ENCODE results near the gene CHRNG. TPM values are rescaled to one million over a fixed set of nuclear protein-coding genes. Genes with fewer than 3 reads are reported as not detected.

The CHRNG gene
- total RNA-seq, 2 experiments from 2014 or later: not detected

GRCh38 chr2:232497348-232497747 is 42.1 kb upstream of the CHRNG start:
- H3K27ac Mint-ChIP-seq: no peak overlapping the region
- H3K27me3 Mint-ChIP-seq: peaks cover 4% of the 10 kb centered on the region
- ATAC-seq (no peak), DNase-seq (no peak)
- ChIA-PET POLR2A (no interaction called here), CTCF (no interaction called here)
- H3K36me3 Mint-ChIP-seq (ENCODE audit: low read depth): no peaks in the 10 kb centered on the region
- intact Hi-C loops (cut with DNase I, micrococcal nuclease): no loop called here
- H3K9me3 Mint-ChIP-seq (ENCODE audit: low read depth): no peaks in the 10 kb centered on the region
- peaks cover under 1% of the 10 kb centered on the region for H3K4me1 Mint-ChIP-seq
- H3K4me3 Mint-ChIP-seq: no peak overlapping the region

DNA sequence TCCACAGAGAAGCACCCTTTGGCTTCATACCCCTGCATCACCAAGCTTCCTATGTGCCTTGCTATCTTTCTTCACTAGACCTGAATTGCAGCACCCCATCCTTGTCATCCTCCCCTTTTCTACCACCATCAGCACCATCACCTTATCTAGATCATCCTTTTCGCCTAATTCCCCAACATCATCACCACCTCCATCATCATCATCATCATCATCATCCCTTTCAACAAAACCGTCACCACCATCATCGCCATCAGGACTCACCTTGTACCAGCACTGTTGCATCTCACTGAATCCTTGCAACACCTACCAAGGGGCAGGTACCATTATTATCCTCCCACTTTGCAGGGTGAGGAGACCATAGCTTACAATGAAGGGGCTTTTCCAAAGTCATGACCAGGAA is 41.0 kb upstream of the CHRNG start:
- H3K27ac Mint-ChIP-seq: no peak overlapping the region
- ATAC-seq (no peak), DNase-seq (no peak)
- intact Hi-C loops (cut with DNase I, micrococcal nuclease): no loop called here
- H3K27me3 Mint-ChIP-seq: peaks cover 7% of the 10 kb centered on the region
- H3K4me1 Mint-ChIP-seq: peaks cover 4% of the 10 kb centered on the region
- H3K36me3 Mint-ChIP-seq (ENCODE audit: low read depth): no peaks in the 10 kb centered on the region
- H3K4me3 Mint-ChIP-seq: no peak overlapping the region
- H3K9me3 Mint-ChIP-seq (ENCODE audit: low read depth): no peaks in the 10 kb centered on the region
- CTCF ChIA-PET: interaction anchor here (0.8 kb wide), 1 partner anchor 25 kb away, joined by 3 read pairs; no protein-coding TSS in a partner anchor
- POLR2A ChIA-PET: no interaction called here

DNA sequence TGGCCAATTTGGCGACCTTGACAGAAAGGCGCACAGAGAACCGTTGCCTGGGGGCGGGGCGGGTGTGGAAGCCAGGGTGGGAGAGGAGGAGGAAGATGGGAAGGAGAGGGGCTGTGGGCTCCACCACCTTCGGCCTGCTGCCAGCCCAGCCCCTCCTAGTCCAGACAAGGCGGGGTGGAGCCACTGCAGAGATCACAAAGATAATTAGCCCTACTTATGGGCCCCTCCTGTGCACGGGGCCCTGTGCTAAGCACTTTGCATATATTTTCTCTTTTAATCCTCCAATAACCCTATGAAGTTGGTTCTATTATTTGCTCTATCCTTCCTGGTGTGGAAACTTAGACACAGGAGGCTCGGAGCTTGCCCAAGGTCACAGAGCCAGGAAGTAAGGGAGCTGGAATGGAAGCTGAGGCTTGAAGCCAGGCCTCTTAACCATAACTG is 38.1 kb upstream of the CHRNG start:
- intact Hi-C loops (cut with DNase I, micrococcal nuclease): no loop called here
- Mint-ChIP-seq H3K4me3 (no peak overlapping the region), H3K27me3 (peaks cover 25% of the 10 kb centered on the region), H3K9me3 (ENCODE audit: low read depth) (no peaks in the 10 kb centered on the region), H3K4me1 (peaks cover 10% of the 10 kb centered on the region), H3K27ac (no peak overlapping the region), H3K36me3 (ENCODE audit: low read depth) (no peaks in the 10 kb centered on the region)
- ChIA-PET CTCF (interaction anchor here (1.2 to 2.4 kb wide), 2 partner anchors 23 to 54 kb away, joined by 3 to 7 read pairs; no protein-coding TSS in a partner anchor), POLR2A (no interaction called here)
- ATAC-seq (no peak), DNase-seq (no peak)

DNA sequence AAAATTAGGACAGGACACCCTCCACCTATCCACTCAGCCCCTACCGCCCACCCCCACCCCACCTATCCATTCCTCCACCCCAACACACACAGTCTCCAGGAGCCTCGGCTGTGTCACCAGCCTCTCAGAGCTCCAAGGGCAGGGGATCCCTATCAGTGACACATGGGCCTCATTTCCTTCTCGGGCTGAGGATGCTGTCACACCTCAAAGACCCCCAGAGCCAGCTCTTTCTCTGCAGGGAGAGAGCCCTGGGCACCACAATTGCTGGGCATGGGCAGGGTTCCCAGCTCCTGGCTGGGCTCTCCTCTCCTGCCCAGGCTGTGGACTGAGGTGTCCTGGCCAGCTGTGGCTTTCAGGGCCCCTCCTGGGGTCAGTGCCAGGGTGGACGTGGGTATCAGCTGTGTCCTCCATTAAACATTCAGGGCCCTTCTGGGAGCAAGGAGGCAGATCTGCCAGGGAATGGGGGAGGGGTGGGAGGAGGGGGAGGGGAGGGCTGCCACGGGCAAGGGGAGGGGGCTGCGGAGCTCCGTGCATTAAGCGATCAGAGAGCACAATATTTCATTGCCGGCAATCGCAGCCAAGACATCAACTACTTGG is 37.6 kb upstream of the CHRNG start:
- H3K4me1 Mint-ChIP-seq: peaks cover 10% of the 10 kb centered on the region
- no peak overlapping the region for H3K27ac Mint-ChIP-seq
- no peak overlapping the region for H3K4me3 Mint-ChIP-seq
- peaks cover 25% of the 10 kb centered on the region for H3K27me3 Mint-ChIP-seq
- H3K36me3 Mint-ChIP-seq (ENCODE audit: low read depth): no peaks in the 10 kb centered on the region
- ChIA-PET POLR2A (no interaction called here), CTCF (interaction anchor here (0.5 to 2.4 kb wide), 3 partner anchors 22 to 739 kb away, joined by 3 to 7 read pairs (median 3); no protein-coding TSS in a partner anchor)
- no peak for DNase-seq
- no peaks in the 10 kb centered on the region for H3K9me3 Mint-ChIP-seq (ENCODE audit: low read depth)
- ATAC-seq: no peak
- intact Hi-C loops (cut with DNase I, micrococcal nuclease): no loop called here

GRCh38 chr2:232502511-232502910 is 37.0 kb upstream of the CHRNG start:
- Mint-ChIP-seq H3K36me3 (ENCODE audit: low read depth) (no peaks in the 10 kb centered on the region), H3K27me3 (peaks cover 25% of the 10 kb centered on the region), H3K4me3 (peak overlapping the region; percentile 64), H3K9me3 (ENCODE audit: low read depth) (no peaks in the 10 kb centered on the region), H3K27ac (peak overlapping the region; percentile 42), H3K4me1 (peaks cover 10% of the 10 kb centered on the region)
- ATAC-seq (peak; percentile 54), DNase-seq (peak; percentile 56)
- POLR2A ChIA-PET: no interaction called here
- intact Hi-C loops (cut with DNase I, micrococcal nuclease): no loop called here
- CTCF ChIA-PET: interaction anchor here (0.5 kb wide), 1 partner anchor 738 kb away, joined by 3 read pairs; no protein-coding TSS in a partner anchor

- Mint-ChIP-seq H3K4me1 (peaks cover 10% of the 10 kb centered on the region), H3K4me3 (peak overlapping the region; percentile 64), H3K27ac (no peak overlapping the region), H3K27me3 (peaks cover 25% of the 10 kb centered on the region), H3K36me3 (ENCODE audit: low read depth) (no peaks in the 10 kb centered on the region), H3K9me3 (ENCODE audit: low read depth) (no peaks in the 10 kb centered on the region)
- intact Hi-C loops (cut with DNase I, micrococcal nuclease): loop anchor here in 1 of 2 experiments (1.0 kb wide), 1 partner anchor 19 kb away; no protein-coding TSS in a partner anchor
- peak; percentile 66 for DNase-seq
- ChIA-PET CTCF (no interaction called here), POLR2A (no interaction called here)
- ATAC-seq: peak; percentile 62
These were observed 36.3 kb upstream of the CHRNG start for GRCh38 chr2:232502911-232503808.

DNA sequence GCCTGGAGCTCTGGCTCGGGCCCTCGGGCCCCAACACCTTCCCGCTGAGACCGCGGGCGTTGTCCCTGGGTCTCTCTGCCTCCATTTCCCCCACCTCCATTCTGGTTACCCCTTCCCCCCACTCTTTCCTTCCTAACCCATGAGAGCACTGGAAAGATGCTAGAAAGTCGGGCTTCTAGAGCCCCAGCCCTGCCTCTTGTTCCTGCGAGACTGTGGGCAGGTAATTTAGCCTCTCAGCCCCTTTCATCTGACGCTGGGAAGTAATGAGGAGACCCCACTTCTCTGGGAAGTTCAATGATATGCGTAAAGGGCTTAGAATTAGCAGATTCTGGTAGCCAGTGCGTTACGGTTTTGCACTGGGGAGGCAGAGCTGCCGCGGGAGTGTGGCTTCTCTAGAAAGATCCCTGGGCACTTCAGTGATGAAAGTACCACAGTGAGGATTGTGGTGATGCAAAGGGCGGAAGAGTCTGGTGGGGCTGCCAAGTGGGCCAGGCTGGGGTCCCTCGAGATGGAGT is 35.6 kb upstream of the CHRNG start:
- H3K4me3 Mint-ChIP-seq: peak overlapping the region; percentile 38

GRCh38 chr2:232504438-232504837 is 35.1 kb upstream of the CHRNG start:
- ChIA-PET POLR2A (no interaction called here), CTCF (interaction anchor here (1.0 kb wide), 1 partner anchor 11 kb away, joined by 3 read pairs; no protein-coding TSS in a partner anchor)
- H3K36me3 Mint-ChIP-seq (ENCODE audit: low read depth): no peaks in the 10 kb centered on the region
- no peak overlapping the region for H3K27ac Mint-ChIP-seq
- peaks cover 10% of the 10 kb centered on the region for H3K4me1 Mint-ChIP-seq
- H3K4me3 Mint-ChIP-seq: no peak overlapping the region
- no peak for DNase-seq
- intact Hi-C loops (cut with DNase I, micrococcal nuclease): no loop called here
- no peaks in the 10 kb centered on the region for H3K9me3 Mint-ChIP-seq (ENCODE audit: low read depth)
- no peak for ATAC-seq
- H3K27me3 Mint-ChIP-seq: peaks cover 22% of the 10 kb centered on the region

More for the DNA sequence above, 35.6 kb upstream of the CHRNG start:
- Mint-ChIP-seq H3K27me3 (peaks cover 22% of the 10 kb centered on the region), H3K9me3 (ENCODE audit: low read depth) (no peaks in the 10 kb centered on the region), H3K27ac (no peak overlapping the region), H3K4me1 (peaks cover 10% of the 10 kb centered on the region), H3K36me3 (ENCODE audit: low read depth) (no peaks in the 10 kb centered on the region)
- intact Hi-C loops (cut with DNase I, micrococcal nuclease): loop anchor here in 1 of 2 experiments (1.0 kb wide), 1 partner anchor 18 kb away; no protein-coding TSS in a partner anchor
- CTCF ChIA-PET: interaction anchor here (1.0 kb wide), 1 partner anchor 12 kb away, joined by 3 read pairs; no protein-coding TSS in a partner anchor
- ATAC-seq (no peak), DNase-seq (no peak)
- POLR2A ChIA-PET: no interaction called here

DNA sequence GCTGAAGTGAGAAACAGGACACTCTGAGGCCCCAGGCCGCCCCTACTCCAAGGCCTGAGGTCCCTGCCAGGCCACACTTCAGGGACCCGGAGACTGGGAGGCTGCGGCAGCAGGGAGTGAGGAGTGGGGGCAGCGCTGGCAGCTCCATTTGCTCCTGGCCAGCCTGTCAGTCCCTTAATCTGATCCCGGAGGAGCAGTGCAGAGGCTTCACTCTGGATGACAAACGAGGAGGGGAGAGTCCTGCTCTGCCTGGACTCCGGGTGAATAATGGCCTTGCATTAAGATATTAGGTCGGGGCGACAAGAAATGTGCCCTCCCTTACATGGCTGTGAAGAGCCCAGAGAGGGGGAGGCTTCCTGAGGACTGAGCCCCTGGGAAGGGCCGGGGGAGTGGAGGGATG is 33.6 kb upstream of the CHRNG start:
- no peak overlapping the region for H3K27ac Mint-ChIP-seq
- ATAC-seq (no peak), DNase-seq (no peak)
- ChIA-PET CTCF (interaction anchor here (0.6 kb wide), 1 partner anchor 19 kb away, joined by 3 read pairs; no protein-coding TSS in a partner anchor), POLR2A (no interaction called here)
- H3K4me3 Mint-ChIP-seq: no peak overlapping the region
- no peaks in the 10 kb centered on the region for H3K9me3 Mint-ChIP-seq (ENCODE audit: low read depth)
- peaks cover 10% of the 10 kb centered on the region for H3K4me1 Mint-ChIP-seq
- peaks cover 24% of the 10 kb centered on the region for H3K27me3 Mint-ChIP-seq
- no peaks in the 10 kb centered on the region for H3K36me3 Mint-ChIP-seq (ENCODE audit: low read depth)
- intact Hi-C loops (cut with DNase I, micrococcal nuclease): no loop called here

DNA sequence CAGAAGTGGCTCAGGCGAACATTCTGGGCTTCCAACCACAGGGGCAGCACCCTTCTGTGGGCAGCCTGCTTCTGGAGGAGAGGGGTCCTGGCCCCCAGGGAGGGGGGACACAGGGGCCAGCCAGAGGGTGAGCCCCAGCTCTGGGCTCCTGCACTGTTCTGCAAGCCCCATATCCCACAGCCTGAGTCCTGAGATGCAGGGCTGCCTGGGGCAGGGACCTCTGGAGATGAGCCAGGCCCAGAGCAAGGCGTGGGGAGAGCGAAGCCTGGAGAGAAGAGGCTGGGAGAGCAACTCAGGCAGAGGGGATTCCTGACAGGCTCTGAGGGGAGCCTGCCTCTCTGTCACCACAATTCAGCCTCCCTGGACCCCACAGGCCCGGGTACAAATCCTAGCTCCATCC is 32.8 kb upstream of the CHRNG start:
- no peak for DNase-seq
- no peak for ATAC-seq
- H3K27me3 Mint-ChIP-seq: peaks cover 24% of the 10 kb centered on the region

DNA sequence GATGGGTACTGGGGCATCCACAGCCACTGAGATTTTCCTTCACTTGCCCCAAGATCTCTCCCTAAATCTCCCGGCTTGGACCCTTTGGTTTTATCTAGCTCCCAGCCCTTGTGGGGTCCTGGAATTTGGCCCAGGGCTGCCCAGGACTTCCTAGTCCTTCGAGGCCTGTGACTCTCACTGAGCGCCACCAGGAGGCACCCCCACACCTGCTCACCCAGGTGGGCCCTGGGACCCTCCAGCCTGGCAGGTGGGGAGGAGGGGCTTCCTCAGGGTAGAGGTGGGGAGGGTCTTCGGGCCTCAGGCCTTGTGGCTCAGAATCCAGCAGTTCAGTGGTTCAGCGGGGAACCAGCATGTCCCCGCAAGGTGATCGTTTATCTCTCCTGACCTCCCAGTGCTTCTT is 31.2 kb upstream of the CHRNG start:
- no peak overlapping the region for H3K4me3 Mint-ChIP-seq
- peaks cover 20% of the 10 kb centered on the region for H3K27me3 Mint-ChIP-seq
- ChIA-PET POLR2A (interaction anchor here (0.6 kb wide), 1 partner anchor 403 kb away, joined by 4 read pairs; no protein-coding TSS in a partner anchor), CTCF (interaction anchor here (1.0 kb wide), 1 partner anchor 13 kb away, joined by 3 read pairs; no protein-coding TSS in a partner anchor)
- ATAC-seq (no peak), DNase-seq (no peak)
- intact Hi-C loops (cut with DNase I, micrococcal nuclease): no loop called here
- peaks cover 6% of the 10 kb centered on the region for H3K4me1 Mint-ChIP-seq
- H3K9me3 Mint-ChIP-seq (ENCODE audit: low read depth): no peaks in the 10 kb centered on the region
- no peaks in the 10 kb centered on the region for H3K36me3 Mint-ChIP-seq (ENCODE audit: low read depth)
- H3K27ac Mint-ChIP-seq: no peak overlapping the region

More for the DNA sequence above, 32.8 kb upstream of the CHRNG start:
- Mint-ChIP-seq H3K4me3 (no peak overlapping the region), H3K9me3 (ENCODE audit: low read depth) (no peaks in the 10 kb centered on the region), H3K4me1 (peaks cover 10% of the 10 kb centered on the region), H3K27ac (no peak overlapping the region), H3K36me3 (ENCODE audit: low read depth) (no peaks in the 10 kb centered on the region)
- intact Hi-C loops (cut with DNase I, micrococcal nuclease): no loop called here
- POLR2A ChIA-PET: no interaction called here
- CTCF ChIA-PET: no interaction called here
